ENCODE results near the gene ARHGAP26.

The ARHGAP26 gene

DNA sequence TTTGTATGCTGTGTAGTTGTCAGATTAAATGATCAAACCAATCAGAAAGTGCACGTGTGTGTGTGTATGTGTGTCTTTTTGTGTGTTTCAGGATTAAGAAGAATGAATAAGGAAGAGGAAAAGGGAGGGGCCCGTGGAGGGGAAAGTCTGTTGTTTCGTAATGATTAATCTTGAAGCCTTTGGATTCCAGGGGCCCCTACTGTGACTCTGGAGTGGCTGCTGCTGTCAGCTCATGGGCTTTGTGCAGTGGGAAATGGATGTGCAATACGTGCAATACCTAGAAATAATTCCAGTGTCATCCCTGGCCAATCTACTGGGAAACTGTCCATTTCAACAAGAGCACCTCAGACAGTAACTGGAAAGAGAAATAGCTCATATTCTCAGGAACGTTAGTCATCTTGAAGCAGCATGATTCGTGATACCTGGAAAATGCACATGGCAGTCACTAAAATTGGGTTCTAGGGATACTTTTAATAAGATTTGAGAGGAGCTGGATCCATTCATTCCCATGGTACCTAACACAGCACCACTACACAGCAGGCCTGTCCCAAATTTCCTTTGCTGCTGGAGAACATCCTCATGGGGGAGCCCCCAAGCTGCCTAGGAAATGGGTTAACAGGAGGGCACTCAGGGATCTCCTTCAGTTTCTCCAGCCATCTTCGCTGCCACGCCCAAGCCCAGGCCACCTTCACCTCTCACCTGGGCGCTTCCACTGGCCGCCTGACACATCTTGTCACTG lies 447.1 kb downstream of the ARHGAP26 start:
- FAIRE-seq: no peak

DNA sequence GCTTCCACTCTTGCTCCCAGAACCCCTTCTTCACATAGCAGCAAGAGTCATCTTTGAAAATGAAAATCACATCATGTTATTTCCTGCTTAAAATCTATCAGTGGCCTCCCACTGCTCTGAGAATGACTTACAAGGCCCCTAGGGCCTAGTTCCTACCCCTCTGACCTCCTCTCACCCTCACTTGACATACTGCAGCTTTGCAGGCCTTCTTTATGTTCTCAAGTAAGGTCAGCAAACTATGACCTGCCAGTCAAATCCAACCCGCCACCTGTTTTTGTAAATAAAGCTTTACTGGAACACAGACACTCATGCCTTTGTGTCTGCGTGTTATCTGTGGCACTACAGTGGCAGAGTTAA lies 447.6 kb downstream of the ARHGAP26 start:
- FAIRE-seq: no peak

DNA sequence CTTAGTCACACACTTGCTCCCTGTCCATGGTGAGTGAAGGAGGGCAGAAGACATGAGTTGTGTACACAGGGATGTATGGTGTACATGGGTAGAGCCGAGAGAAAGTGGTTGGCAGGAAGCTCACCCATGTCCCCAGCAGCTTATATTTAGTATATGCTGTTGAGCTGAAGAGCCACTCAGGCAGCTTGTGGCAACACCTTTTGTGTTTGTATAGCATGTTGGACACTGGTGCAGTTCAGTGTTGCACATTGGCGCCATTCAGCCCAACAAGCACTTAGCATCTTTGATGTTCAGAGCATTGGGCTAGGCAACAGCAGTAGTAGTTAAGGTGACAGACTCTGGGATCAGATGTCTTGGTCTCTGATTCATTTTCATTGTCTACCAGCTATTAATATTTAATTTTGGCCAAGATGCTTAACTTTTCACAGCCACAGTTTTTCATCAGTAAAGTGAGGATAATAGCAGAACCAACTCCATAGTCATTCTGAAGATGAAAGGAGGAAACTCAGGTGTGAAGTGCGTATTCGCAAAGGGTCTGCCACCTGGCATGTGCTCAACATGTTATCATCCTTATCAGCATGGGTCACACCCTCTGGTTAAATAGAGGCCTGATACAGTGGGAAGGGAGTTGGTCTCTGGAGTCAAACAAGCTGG lies 448.5 kb downstream of the ARHGAP26 start:
- no peak for FAIRE-seq

DNA sequence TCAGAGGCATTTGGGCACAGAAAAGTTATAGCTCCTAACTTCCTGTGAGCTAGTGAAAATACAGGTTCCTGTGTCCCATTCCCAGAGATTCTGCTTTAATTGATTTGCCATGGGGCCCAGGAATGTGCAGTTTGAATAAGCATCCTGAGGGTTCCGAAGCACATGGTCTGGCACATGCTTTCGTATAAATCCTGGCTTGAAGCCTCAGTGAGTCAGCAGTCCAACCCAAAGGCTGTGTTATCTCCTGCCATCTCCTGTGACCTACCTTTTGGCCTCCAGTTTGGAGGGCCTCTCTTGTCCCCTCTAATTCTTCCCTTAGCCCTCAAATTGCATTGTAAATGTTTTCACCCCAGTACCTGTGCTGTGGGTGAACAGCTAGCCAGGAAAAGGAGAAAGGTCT lies 449.5 kb downstream of the ARHGAP26 start:
- no peak for FAIRE-seq

DNA sequence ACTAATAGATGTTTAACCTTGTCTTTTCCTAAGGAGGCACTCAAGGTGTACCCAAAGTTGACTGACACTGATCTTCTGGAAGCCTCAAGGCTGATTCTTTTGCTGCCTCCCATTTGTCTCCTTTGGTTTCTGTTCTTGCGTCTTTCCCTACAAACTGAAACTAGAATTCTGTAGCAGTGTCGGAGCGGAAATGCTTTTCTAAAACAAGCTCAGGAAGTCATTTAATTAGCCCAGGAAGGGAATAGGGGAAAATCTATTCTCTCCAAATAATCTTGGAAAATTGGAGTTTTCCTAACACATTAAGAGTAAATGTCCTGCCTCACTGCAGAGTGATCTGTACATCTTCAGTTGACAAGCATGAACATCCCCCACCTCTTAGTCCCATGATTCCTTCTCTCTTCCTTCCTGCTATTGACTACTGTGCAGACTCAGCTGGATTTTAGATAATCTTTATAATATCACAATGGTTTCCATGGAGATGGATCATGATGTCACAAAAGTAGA lies 450.6 kb downstream of the ARHGAP26 start:
- no peak for FAIRE-seq

GRCh38 chr5:143222287-143223231 lies 452.4 kb downstream of the ARHGAP26 start:
- FAIRE-seq: no peak

GRCh38 chr5:143224672-143225071 lies 454.5 kb downstream of the ARHGAP26 start:
- FAIRE-seq: no peak

GRCh38 chr5:143225511-143225910 lies 455.3 kb downstream of the ARHGAP26 start:
- no peak for FAIRE-seq

DNA sequence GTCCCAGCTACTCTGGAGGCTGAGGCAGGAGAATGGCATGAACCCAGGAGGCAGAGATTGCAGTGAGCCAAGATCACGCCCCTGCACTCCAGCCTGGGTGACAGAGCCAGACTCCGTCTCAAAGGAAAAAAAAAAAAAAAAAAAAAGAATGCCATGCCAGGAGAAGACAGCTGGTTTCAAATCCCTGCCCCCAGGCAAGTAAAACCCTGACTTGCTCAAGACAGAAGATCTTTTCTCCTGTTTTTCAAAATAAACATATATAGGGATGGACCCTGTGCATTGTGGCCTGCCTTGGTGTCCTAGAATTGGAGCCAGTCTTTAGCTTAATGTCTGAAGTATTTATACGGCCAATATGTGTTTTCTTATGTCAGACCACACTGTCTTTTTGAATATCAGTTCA lies 456.2 kb downstream of the ARHGAP26 start:
- no peak for FAIRE-seq

GRCh38 chr5:143226872-143227271 lies 456.7 kb downstream of the ARHGAP26 start:
- FAIRE-seq: no peak

DNA sequence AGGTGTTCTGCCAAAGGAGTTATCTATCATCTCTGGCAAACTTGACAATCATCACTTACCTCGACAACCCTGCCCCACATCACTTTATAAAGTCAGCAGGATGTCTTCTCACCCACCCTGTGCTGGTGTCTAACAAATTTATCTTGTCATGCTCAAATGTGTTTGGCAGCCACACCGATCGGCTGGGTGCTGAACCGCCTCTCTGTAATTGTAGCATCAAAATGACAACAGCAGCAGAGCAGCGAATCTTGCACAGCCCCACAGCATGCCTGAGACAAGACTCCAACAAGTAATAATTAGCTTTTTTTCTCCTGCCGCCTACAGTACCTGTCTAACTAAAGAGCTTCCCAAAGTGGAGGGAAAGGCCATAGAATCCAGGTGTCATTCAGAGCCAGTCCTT lies 457.1 kb downstream of the ARHGAP26 start:
- FAIRE-seq: no peak

DNA sequence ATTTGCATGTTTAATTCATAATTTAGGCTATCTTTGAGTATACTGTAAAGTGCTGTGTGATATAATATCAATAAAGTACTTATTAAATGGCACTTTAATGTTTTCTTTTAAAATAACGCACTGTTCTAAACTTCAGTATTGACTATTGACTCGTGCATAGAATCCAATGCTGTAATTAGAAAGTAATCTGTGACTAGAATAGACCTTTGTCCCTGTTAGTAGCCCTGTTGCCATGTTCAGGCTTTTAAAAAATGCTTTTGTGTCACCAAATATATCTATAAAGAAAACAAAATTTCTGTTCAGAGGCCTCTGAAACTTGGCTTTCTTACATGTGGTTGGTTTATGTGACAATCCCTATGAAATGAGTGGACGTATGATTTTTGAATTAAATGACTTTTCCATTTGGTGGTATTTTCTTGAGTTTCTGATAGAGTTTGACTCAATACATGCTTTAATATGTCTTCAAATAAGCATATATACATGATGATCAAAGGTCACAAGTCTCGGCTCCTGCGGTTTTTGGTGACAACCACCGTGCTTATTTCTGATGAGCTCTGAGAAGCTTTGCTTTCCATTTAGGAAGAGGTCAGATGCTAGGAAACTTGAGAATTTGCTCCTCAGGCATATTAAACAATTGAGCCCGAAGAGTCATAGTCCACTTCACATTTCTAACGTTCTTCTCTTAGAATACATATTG lies 458.6 kb downstream of the ARHGAP26 start:
- FAIRE-seq: no peak

DNA sequence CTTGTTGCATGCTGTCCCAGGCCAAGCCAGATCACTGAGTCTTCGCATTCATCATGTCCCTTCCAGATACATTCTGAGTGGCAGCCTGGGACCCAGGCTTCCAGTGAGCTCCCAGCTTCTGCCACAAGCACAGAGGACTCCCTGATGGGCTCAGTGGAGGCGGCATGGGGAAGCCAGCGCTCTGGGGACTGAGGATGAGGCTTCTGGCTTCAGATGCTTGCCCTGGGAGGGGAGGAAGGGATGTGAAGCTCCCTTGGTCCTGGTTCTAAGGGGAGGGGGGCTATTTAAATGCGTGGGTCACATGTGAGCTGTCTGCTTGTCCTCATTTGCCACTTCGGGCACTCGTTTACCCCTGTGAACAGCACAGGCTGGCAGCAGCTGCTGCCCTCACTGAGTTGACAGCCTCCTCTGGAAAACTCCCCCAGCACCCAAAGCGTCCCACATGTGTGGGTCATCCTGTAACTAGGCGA lies 459.3 kb downstream of the ARHGAP26 start:
- no peak for FAIRE-seq

DNA sequence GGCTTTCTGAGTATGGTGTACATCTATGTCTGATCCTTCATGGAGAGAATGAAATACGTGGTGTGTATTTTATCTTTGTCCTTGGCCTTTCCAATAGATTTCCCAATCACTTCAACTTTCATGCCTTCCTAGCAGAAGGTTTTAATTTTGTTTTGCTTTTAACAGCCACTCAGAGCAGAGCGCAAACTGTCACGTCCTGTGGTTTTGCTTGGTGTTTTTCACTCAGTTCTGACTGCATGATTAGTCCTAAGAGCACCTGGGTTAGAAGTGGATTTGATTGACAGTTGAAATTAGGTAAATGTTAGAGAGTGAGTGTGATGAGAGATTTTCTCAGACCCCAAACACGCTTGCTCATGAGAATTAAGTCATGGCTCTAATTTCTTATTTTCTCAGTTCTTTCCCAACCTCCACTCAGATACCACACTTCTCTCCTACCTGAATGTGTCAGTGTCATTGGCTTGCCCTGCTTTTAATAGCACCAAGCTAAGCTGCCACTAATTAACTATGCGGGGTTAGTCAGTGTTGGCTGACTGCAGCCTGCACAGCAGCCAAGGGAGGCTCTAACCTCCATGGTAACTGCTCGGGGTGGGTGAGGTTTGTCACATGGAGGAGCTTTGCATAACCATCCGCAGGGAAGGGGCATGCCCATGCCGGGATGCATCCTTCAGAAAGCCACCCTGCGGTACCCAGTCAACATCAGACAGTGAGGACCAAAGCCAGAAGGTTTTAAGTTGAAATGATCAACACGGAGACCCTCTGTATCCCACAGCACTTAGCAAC lies 459.9 kb downstream of the ARHGAP26 start:
- FAIRE-seq: no peak

GRCh38 chr5:143230676-143230996 lies 460.5 kb downstream of the ARHGAP26 start:
- no peak for FAIRE-seq

- FAIRE-seq: no peak
These were observed 461.2 kb downstream of the ARHGAP26 start for GRCh38 chr5:143231416-143231815.

DNA sequence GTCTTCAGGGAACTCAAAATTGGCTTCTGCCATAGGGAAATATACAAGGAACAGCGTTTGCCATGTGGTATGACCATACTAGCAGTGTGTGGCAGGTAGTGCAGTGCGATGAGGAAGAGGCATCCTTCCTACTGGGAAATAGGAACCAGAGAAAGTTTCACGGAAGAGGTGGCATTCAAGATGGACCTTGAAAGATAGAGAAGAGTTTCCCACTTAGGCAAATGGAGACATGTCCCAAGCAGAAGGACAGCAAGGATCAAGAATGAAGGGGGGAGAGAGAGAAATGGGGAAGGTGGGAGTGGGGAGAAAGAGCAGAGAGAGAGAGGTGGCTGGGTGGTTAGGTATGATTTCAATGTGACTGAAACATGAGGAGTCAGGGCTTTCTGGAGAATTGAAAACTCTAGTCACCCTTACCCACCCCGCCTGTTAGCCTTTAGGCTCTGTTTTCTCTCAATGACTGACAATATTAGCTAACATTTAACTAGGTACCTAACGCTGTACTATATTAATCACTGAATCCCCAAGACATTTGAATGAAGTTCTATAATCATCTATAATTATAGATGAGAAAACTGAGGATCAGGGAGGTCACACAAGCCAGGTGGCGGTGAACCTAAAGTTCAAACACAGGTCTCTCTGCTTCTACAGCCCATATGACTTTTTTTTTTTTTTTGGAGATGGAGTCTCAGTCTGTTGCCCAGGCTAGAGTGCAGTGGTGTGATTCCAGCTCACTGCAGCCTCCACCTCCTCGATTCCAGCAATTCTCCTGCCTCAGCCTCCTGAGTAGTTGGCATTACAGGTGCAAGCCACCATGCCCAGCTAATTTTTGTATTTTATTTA lies 462.0 kb downstream of the ARHGAP26 start:
- FAIRE-seq: no peak

DNA sequence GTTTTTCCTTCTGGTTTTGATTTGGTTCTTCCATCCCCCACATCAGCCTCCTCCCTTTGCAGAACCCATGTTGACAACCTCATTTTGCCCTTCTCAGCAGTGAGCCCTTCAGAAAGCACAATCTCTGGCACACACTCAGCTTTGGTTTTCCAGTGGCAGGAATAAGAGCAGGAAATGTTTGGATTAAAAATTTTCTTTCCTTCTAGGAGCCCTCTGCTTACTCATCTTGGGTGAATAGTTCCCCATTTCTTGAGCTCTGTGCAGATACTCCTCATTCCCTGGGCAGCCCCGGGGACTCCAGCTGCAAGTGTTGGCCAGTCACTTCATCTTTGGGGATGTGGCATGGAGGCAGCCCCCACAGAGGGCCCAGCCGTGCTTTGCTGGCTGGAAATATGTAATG lies 462.9 kb downstream of the ARHGAP26 start:
- no peak for FAIRE-seq

GRCh38 chr5:143234162-143234842 lies 464.1 kb downstream of the ARHGAP26 start:
- no peak for FAIRE-seq

DNA sequence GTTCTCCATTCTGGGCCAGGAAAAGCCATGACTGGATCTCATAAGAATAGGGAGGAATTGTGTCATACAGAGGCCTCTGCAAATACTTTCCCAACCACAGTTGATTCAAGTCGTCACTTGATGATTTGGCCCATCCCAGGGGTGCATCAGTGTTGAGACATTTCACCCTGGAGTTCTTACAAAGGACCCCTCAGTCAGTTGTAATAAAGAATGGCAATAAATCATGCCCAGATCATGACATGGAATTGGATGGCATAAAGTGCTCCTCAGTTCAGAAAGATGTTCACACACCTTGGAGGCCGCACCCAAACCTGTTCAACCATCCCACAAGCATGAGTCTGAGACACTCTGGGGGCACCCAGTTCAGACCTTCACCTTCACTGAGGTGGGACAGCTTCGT lies 465.2 kb downstream of the ARHGAP26 start:
- FAIRE-seq: no peak
